Muscle layer of duodenum (tissue), 2 donors: ENCODE measurements around the gene CMTM5.
"Not testable (repeated sequence)": the region's sequence is repeated elsewhere in the genome, so short reads cannot be mapped to it uniquely, and the experiment has no call there.

Experiments used
- H3K27ac ChIP-seq: one replicate; pipeline ENCODE4 v1.7.0; 2013; ENCODE audit warnings: mild to moderate bottlenecking, low read length
- H3K27me3 ChIP-seq: one replicate; pipeline ENCODE4 v1.7.0; 2013; ENCODE audit warnings: low read depth, mild to moderate bottlenecking, control low read depth, low read length
- H3K36me3 ChIP-seq, 2 donors: one replicate each; pipeline ENCODE4 v1.7.0; 2013; ENCODE audit warnings: low read length in 2 of 2, control low read depth in 1 of 2, mild to moderate bottlenecking in 1 of 2; ENCODE audit not compliant: insufficient read depth in 2 of 2, control insufficient read depth in 1 of 2
- H3K4me1 ChIP-seq, 2 donors: one replicate each; pipeline ENCODE4 v1.7.0; 2013; ENCODE audit warnings: low read length in 2 of 2, mild to moderate bottlenecking in 2 of 2, control low read depth in 1 of 2, moderate library complexity in 1 of 2; ENCODE audit not compliant: insufficient read depth in 2 of 2, control insufficient read depth in 1 of 2
- H3K4me3 ChIP-seq, 2 donors: one replicate each; pipeline ENCODE4 v1.7.0; 2013; ENCODE audit warnings: low read length in 2 of 2, low read depth in 1 of 2, mild to moderate bottlenecking in 1 of 2
- H3K9me3 ChIP-seq, 2 donors: one replicate each; pipeline ENCODE4 v1.7.0; 2013; ENCODE audit warnings: low read length in 2 of 2, control low read depth in 1 of 2, mild to moderate bottlenecking in 1 of 2; ENCODE audit not compliant: control insufficient read depth in 1 of 2
- donor health status: healthy.

The CMTM5 gene

DNA sequence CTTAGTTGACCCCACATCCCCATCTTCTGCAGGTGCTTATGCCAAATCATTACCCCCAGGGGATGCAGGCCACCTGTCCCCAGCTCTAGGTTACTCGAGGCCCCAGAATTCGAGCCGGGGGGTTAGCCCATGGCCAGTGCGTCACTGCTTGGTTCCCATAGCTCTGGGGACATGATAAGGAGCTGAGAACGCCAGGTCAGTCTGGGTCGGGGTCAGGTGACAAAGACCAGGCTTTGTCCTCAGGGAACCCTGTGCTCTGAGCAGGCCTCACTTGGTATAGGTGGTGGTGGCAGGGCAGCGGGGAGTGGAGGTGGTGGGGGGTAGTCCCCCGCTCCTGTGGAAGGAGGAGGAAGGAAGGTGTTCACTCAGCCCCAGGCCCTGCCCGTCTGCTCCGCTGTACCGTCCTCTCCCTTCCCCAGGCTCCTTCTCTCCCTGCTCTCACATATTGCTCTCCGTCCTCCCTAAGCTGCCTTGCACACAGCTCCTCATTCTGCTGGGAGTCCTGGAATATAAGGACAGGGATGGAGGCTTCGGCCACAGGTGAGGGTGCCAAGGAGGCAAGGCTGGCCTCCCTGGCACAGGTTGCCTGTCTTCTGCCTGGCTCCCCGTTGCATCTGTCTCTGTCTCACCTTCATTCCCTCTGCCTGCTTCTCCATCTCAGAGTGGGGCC is 33.3 kb downstream of the CMTM5 start:
- Histone ChIP-seq H3K27ac (no peak overlapping the region), H3K9me3 (no peaks in the 10 kb centered on the region), H3K4me3 (no peak overlapping the region), H3K36me3 (no peaks in the 10 kb centered on the region), H3K27me3 (no peaks in the 10 kb centered on the region), H3K4me1 (no peaks in the 10 kb centered on the region)

GRCh38 chr14:23411563-23412525 is 35.0 kb downstream of the CMTM5 start:
- Histone ChIP-seq H3K36me3 (no peaks in the 10 kb centered on the region), H3K4me1 (no peaks in the 10 kb centered on the region), H3K4me3 (no peak overlapping the region)

DNA sequence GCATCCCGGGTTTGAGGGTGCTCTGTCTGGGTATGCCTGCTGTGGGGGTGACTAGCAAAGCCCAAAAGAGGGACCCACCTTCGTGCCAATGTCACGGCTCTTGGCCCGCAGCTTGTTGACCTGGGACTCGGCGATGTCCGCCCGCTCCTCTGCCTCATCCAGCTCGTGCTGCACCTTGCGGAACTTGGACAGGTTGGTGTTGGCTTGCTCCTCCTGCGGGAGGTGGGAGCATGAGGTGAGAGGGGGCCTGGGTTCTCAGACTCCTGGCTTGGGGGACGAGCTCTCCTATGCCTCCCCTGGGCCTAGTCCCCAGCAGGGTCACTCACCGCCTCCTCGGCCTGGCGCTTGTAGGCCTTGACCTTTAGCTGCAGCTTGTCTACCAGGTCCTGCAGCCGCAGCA is 36.8 kb downstream of the CMTM5 start:
- Histone ChIP-seq H3K27me3 (no peaks in the 10 kb centered on the region), H3K4me1 (no peaks in the 10 kb centered on the region), H3K36me3 (no peaks in the 10 kb centered on the region), H3K27ac (no peak overlapping the region), H3K9me3 (no peaks in the 10 kb centered on the region), H3K4me3 (no peak overlapping the region)

More at GRCh38 chr14:23411563-23412525, 35.0 kb downstream of the CMTM5 start:
- no peaks in the 10 kb centered on the region for H3K9me3 ChIP-seq
- H3K27me3 ChIP-seq, result no peaks in the 10 kb centered on the region
- H3K27ac ChIP-seq, result no peak overlapping the region

GRCh38 chr14:23414254-23414653 is 37.4 kb downstream of the CMTM5 start:
- Histone ChIP-seq H3K36me3 (no peaks in the 10 kb centered on the region), H3K4me1 (no peaks in the 10 kb centered on the region), H3K27me3 (no peaks in the 10 kb centered on the region), H3K27ac (no peak overlapping the region), H3K9me3 (no peaks in the 10 kb centered on the region), H3K4me3 (no peak overlapping the region)

GRCh38 chr14:23414906-23415820 is 38.3 kb downstream of the CMTM5 start:
- H3K4me1 ChIP-seq, result no peaks in the 10 kb centered on the region
- H3K27me3 ChIP-seq, result no peaks in the 10 kb centered on the region
- no peak overlapping the region for H3K27ac ChIP-seq
- no peaks in the 10 kb centered on the region for H3K36me3 ChIP-seq
- H3K9me3 ChIP-seq, result no peaks in the 10 kb centered on the region
- H3K4me3 ChIP-seq, result no peak overlapping the region

GRCh38 chr14:23415821-23416778 is 39.3 kb downstream of the CMTM5 start:
- H3K27me3 ChIP-seq, result no peaks in the 10 kb centered on the region
- H3K27ac ChIP-seq, result no peak overlapping the region
- H3K36me3 ChIP-seq, result no peaks in the 10 kb centered on the region
- H3K4me3 ChIP-seq, result no peak overlapping the region
- H3K9me3 ChIP-seq, result no peaks in the 10 kb centered on the region
- H3K4me1 ChIP-seq, result no peaks in the 10 kb centered on the region

DNA sequence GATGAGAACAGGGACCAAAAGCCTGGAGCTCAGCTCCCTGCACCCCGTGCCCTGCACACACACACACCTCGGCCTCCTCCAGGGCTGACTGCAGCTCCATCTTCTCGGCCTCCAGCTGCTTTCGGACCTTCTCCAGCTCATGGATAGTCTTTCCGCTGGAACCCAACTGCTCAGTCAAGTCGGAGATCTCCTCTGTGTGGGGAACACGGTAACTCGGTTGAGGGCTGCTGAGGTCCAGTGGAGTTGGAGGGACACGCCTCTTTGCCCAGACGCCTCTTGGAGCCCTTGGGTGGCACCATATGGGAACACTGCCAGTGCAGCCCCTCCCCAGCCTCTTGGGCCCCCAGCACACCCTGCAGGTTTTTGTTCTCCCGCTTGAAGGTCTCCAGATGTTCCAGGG is 40.0 kb downstream of the CMTM5 start:
- H3K27ac ChIP-seq, result no peak overlapping the region
- H3K36me3 ChIP-seq, result no peaks in the 10 kb centered on the region
- H3K4me3 ChIP-seq, result no peak overlapping the region

GRCh38 chr14:23417269-23417668 is 40.4 kb downstream of the CMTM5 start:
- not testable (repeated sequence) for H3K27ac ChIP-seq, H3K36me3 ChIP-seq, H3K9me3 ChIP-seq, H3K4me1 ChIP-seq, H3K4me3 ChIP-seq, H3K27me3 ChIP-seq

More for the DNA sequence above, 40.0 kb downstream of the CMTM5 start:
- Histone ChIP-seq H3K27me3 (no peaks in the 10 kb centered on the region), H3K4me1 (no peaks in the 10 kb centered on the region), H3K9me3 (no peaks in the 10 kb centered on the region)

GRCh38 chr14:23418021-23418420 is 41.2 kb downstream of the CMTM5 start:
- Histone ChIP-seq H3K36me3 (no peaks in the 10 kb centered on the region), H3K27ac (no peak overlapping the region), H3K4me3 (no peak overlapping the region), H3K9me3 (no peaks in the 10 kb centered on the region), H3K4me1 (no peaks in the 10 kb centered on the region), H3K27me3 (no peaks in the 10 kb centered on the region)

GRCh38 chr14:23419646-23420045 is 42.8 kb downstream of the CMTM5 start:
- H3K4me1 ChIP-seq, H3K9me3 ChIP-seq, H3K27ac ChIP-seq, H3K36me3 ChIP-seq, H3K27me3 ChIP-seq, H3K4me3 ChIP-seq: not testable (repeated sequence)
